ENCODE results near the gene PEPD.

The PEPD gene

GRCh38 chr19:33382982-33383381 is 138.6 kb downstream of the PEPD start:
- Histone ChIP-seq H3K36me3 (replicated peaks; ENCODE audit: insufficient read depth, low read length) (peaks cover 9% of the 10 kb centered on the region; the same call in 1 of the 2 replicates), H3K27me3 (replicated peaks; ENCODE audit: insufficient read depth, low read length) (no peaks in the 10 kb centered on the region), H2AFZ (ENCODE audit: low read length) (no peak overlapping the region), H3K9me3 (replicated peaks; ENCODE audit: insufficient read depth, low read length) (no peaks in the 10 kb centered on the region), H3F3A (ENCODE audit: insufficient read depth, low read length) (no peaks in the 10 kb centered on the region), H4K20me1 (ENCODE audit: insufficient read depth, low read length) (peaks cover 15% of the 10 kb centered on the region), H3K27ac (ENCODE audit: low read length) (no peak overlapping the region), H3K4me3 (ENCODE audit: low read length) (no peak overlapping the region), H3K79me2 (ENCODE audit: low read length) (peaks cover 60% of the 10 kb centered on the region), H3K9me2 (replicated peaks; ENCODE audit: insufficient read depth, low read length) (no peaks in the 10 kb centered on the region), H3K4me2 (ENCODE audit: low read depth, low read length) (no peak overlapping the region), H3K4me1 (ENCODE audit: low read length) (no peaks in the 10 kb centered on the region), H3K9ac (ENCODE audit: low read length) (no peak overlapping the region)
- TF ChIP-seq EZH2 (optimal IDR thresholded peaks at IDR 0.05; ENCODE audit: low read depth, low read length) (no peak), EZH2phosphoT487 (IDR thresholded peaks at IDR 0.05; ENCODE audit: low read length) (no peak), CTCF (IDR thresholded peaks at IDR 0.05; ENCODE audit: low read length) (no peak)
- DNase-seq, result no peak

- H3K4me3 ChIP-seq (ENCODE audit: low read length), result no peak overlapping the region
- no peak overlapping the region for H2AFZ ChIP-seq (ENCODE audit: low read length)
- DNase-seq, result no peak
- H3K9me3 ChIP-seq (replicated peaks; ENCODE audit: insufficient read depth, low read length), result no peaks in the 10 kb centered on the region
- H3K79me2 ChIP-seq (ENCODE audit: low read length), result peaks cover 70% of the 10 kb centered on the region
- no peaks in the 10 kb centered on the region for H3K4me1 ChIP-seq (ENCODE audit: low read length)
- H3K27ac ChIP-seq (ENCODE audit: low read length), result no peak overlapping the region
- TF ChIP-seq EZH2 (optimal IDR thresholded peaks at IDR 0.05; ENCODE audit: low read depth, low read length) (no peak), EZH2phosphoT487 (IDR thresholded peaks at IDR 0.05; ENCODE audit: low read length) (no peak), CTCF (IDR thresholded peaks at IDR 0.05; ENCODE audit: low read length) (no peak)
- H3K9me2 ChIP-seq (replicated peaks; ENCODE audit: insufficient read depth, low read length), result no peaks in the 10 kb centered on the region
- peaks cover 9% of the 10 kb centered on the region; the same call in 1 of the 2 replicates for H3K36me3 ChIP-seq (replicated peaks; ENCODE audit: insufficient read depth, low read length)
- H3F3A ChIP-seq (ENCODE audit: insufficient read depth, low read length), result no peaks in the 10 kb centered on the region
- no peak overlapping the region for H3K4me2 ChIP-seq (ENCODE audit: low read depth, low read length)
- H4K20me1 ChIP-seq (ENCODE audit: insufficient read depth, low read length), result peaks cover 16% of the 10 kb centered on the region
- no peak overlapping the region for H3K9ac ChIP-seq (ENCODE audit: low read length)
- no peaks in the 10 kb centered on the region for H3K27me3 ChIP-seq (replicated peaks; ENCODE audit: insufficient read depth, low read length)
These were observed 139.6 kb downstream of the PEPD start for GRCh38 chr19:33382006-33382405.

GRCh38 chr19:33381101-33381500 is 140.5 kb downstream of the PEPD start:
- H3K36me3 ChIP-seq (replicated peaks; ENCODE audit: insufficient read depth, low read length), result peaks cover 9% of the 10 kb centered on the region; the same call in 1 of the 2 replicates
- H3K79me2 ChIP-seq (ENCODE audit: low read length), result peaks cover 79% of the 10 kb centered on the region

More at GRCh38 chr19:33381101-33381500, 140.5 kb downstream of the PEPD start:
- Histone ChIP-seq H3K9me2 (replicated peaks; ENCODE audit: insufficient read depth, low read length) (no peaks in the 10 kb centered on the region), H2AFZ (ENCODE audit: low read length) (no peak overlapping the region), H3K27me3 (replicated peaks; ENCODE audit: insufficient read depth, low read length) (no peaks in the 10 kb centered on the region), H3K4me2 (ENCODE audit: low read depth, low read length) (no peak overlapping the region), H3F3A (ENCODE audit: insufficient read depth, low read length) (no peaks in the 10 kb centered on the region), H3K9ac (ENCODE audit: low read length) (no peak overlapping the region), H3K4me1 (ENCODE audit: low read length) (no peaks in the 10 kb centered on the region), H3K9me3 (replicated peaks; ENCODE audit: insufficient read depth, low read length) (no peaks in the 10 kb centered on the region), H4K20me1 (ENCODE audit: insufficient read depth, low read length) (peaks cover 16% of the 10 kb centered on the region), H3K4me3 (ENCODE audit: low read length) (no peak overlapping the region), H3K27ac (ENCODE audit: low read length) (no peak overlapping the region)
- TF ChIP-seq EZH2phosphoT487 (IDR thresholded peaks at IDR 0.05; ENCODE audit: low read length) (no peak), EZH2 (optimal IDR thresholded peaks at IDR 0.05; ENCODE audit: low read depth, low read length) (no peak), CTCF (IDR thresholded peaks at IDR 0.05; ENCODE audit: low read length) (no peak)
- no peak for DNase-seq
